Hepatocyte (in vitro differentiated cells): Measurements from ENCODE around the gene CRYBG3. TPM values are rescaled to one million over a fixed set of nuclear protein-coding genes. Genes with fewer than 3 reads are reported as not detected.
"Not testable (repeated sequence)": the region's sequence is repeated elsewhere in the genome, so short reads cannot be mapped to it uniquely, and the experiment has no call there.

Source experiments
- DNase-seq: peaks from one replicate; pipeline ENCODE4 v3.0.0-alpha.2; 2016; ENCODE audit warnings: low spot score
- H2AFZ ChIP-seq: fragments of 200-600 bp; sonication (generic); 2 replicates; pipeline ENCODE4 v1.6.0; 2016; ENCODE audit warnings: antibody characterized with exemption, mild to moderate bottlenecking
- H3K27ac ChIP-seq: fragments of 200-600 bp; sonication (generic); 2 replicates; pipeline ENCODE4 v1.5.1; 2016; ENCODE audit warnings: mild to moderate bottlenecking
- H3K27me3 ChIP-seq: fragments of 200-600 bp; sonication (generic); 2 replicates; pipeline ENCODE4 v1.6.1; 2016
- H3K36me3 ChIP-seq: fragments of 200-600 bp; sonication (generic); replicated peaks from 2 replicates; pipeline ENCODE4 v1.5.1; 2016; ENCODE audit warnings: low read depth; ENCODE audit not compliant: insufficient read depth
- H3K4me1 ChIP-seq: fragments of 200-600 bp; sonication (generic); 2 replicates; pipeline ENCODE4 v1.5.1; 2016; ENCODE audit warnings: mild to moderate bottlenecking, moderate library complexity; ENCODE audit not compliant: insufficient read depth
- H3K4me2 ChIP-seq: fragments of 200-600 bp; sonication (generic); 2 replicates; pipeline ENCODE4 v1.6.0; 2016
- H3K4me3 ChIP-seq: fragments of 200-600 bp; sonication (generic); 2 replicates; pipeline ENCODE4 v1.5.1; 2016; ENCODE audit warnings: mild to moderate bottlenecking
- H3K79me2 ChIP-seq: fragments of 200-600 bp; sonication (generic); 2 replicates; pipeline ENCODE4 v1.6.0; 2017; ENCODE audit warnings: mild to moderate bottlenecking
- H3K9me2 ChIP-seq: fragments of 200-600 bp; sonication (generic); replicated peaks from 2 replicates; pipeline ENCODE4 v1.6.0; 2017; ENCODE audit warnings: mild to moderate bottlenecking; ENCODE audit not compliant: insufficient read depth
- H3K9me3 ChIP-seq: fragments of 200-600 bp; sonication (generic); 2 replicates; pipeline ENCODE4 v1.5.1; 2016; ENCODE audit warnings: low read depth, mild to moderate bottlenecking
- H4K20me1 ChIP-seq: fragments of 200-600 bp; sonication (generic); 2 replicates; pipeline ENCODE4 v1.6.0; 2016; ENCODE audit warnings: mild to moderate bottlenecking; ENCODE audit not compliant: insufficient read depth, poor library complexity, severe bottlenecking
- EZH2 ChIP-seq: fragments of 200-600 bp; sonication (generic); IDR thresholded peaks from 2 replicates; pipeline ENCODE4 v1.6.1; 2016; ENCODE audit warnings: antibody characterized with exemption, mild to moderate bottlenecking, borderline replicate concordance
- EZH2phosphoT487 ChIP-seq: fragments of 200-600 bp; sonication (generic); IDR thresholded peaks from one replicate; pipeline ENCODE4 v1.6.1; 2018; ENCODE audit warnings: antibody characterized with exemption, mild to moderate bottlenecking, low read depth, moderate library complexity; ENCODE audit not compliant: unreplicated experiment, severe bottlenecking
- WGBS: methylation state at CpG from one replicate; pipeline ENCODE4 v1.1.6; 2016; ENCODE audit warnings: low lambda C conversion rate; ENCODE audit errors: missing lambda C conversion rate; 5-methylcytosine and 5-hydroxymethylcytosine counted together
- polyA plus RNA-seq: library from polyadenylated mRNA; unstranded; fragments of >200 nt; fragmentation: Nextera tagmentation; extraction: Ambion mirVana; gene quantifications from 2 replicates; pipeline ENCODE4 v1.2.1, GENCODE V29; 2016
- total RNA-seq: library from RNA; depleted of rRNA; stranded (reverse); fragments of >200 nt; gene quantifications from 2 replicates; pipeline ENCODE4 v1.2.3, GENCODE V29; 2014
- TF ChIP-seq, protein P1 (sequence below): fragments of 200-600 bp; sonication (generic); IDR thresholded peaks from 2 replicates; pipeline ENCODE4 v1.5.1; 2016; ENCODE audit warnings: antibody characterized with exemption, mild to moderate bottlenecking; ENCODE audit not compliant: poor library complexity

Gene CRYBG3
- total and polyA plus RNA-seq, 2 experiments from 2014 or later = 1.6 to 13.2 TPM

DNA sequence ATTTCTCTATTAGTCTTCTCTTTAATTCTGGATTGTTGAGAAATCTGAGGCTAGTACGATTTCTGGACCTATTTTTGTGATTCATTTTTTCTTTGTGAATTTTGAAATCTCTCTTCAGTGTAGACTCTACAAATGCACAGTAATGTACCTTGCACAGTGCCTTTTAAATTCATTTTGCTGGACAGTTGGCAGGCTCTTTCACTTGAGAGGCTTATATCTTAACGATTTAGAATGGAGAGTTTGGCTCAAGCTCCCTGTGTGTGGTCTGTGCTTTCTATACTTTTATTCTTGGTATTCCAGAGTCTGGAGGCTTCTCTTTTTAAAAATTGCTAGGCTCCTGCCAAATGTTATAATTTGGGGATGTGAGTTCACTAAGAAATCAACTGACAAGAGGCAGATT, 8.8 kb downstream of the CRYBG3 start:
- Histone ChIP-seq H3K9me3 (no peaks in the 10 kb centered on the region), H2AFZ (no peak overlapping the region), H4K20me1 (no peaks in the 10 kb centered on the region), H3K4me3 (no peak overlapping the region), H3K27ac (no peak overlapping the region), H3K27me3 (no peaks in the 10 kb centered on the region), H3K79me2 (peaks cover 42% of the 10 kb centered on the region), H3K4me1 (no peaks in the 10 kb centered on the region), H3K36me3 (no peaks in the 10 kb centered on the region), H3K9me2 (no peaks in the 10 kb centered on the region), H3K4me2 (no peak overlapping the region)
- TF ChIP-seq EZH2 = no peak
- TF ChIP-seq, protein P1, sequence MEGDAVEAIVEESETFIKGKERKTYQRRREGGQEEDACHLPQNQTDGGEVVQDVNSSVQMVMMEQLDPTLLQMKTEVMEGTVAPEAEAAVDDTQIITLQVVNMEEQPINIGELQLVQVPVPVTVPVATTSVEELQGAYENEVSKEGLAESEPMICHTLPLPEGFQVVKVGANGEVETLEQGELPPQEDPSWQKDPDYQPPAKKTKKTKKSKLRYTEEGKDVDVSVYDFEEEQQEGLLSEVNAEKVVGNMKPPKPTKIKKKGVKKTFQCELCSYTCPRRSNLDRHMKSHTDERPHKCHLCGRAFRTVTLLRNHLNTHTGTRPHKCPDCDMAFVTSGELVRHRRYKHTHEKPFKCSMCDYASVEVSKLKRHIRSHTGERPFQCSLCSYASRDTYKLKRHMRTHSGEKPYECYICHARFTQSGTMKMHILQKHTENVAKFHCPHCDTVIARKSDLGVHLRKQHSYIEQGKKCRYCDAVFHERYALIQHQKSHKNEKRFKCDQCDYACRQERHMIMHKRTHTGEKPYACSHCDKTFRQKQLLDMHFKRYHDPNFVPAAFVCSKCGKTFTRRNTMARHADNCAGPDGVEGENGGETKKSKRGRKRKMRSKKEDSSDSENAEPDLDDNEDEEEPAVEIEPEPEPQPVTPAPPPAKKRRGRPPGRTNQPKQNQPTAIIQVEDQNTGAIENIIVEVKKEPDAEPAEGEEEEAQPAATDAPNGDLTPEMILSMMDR = no peak
- no peak for TF ChIP-seq EZH2phosphoT487
- WGBS = 69% methylated on average over 2 of the region's 2 CpGs
- DNase-seq = no peak

DNA sequence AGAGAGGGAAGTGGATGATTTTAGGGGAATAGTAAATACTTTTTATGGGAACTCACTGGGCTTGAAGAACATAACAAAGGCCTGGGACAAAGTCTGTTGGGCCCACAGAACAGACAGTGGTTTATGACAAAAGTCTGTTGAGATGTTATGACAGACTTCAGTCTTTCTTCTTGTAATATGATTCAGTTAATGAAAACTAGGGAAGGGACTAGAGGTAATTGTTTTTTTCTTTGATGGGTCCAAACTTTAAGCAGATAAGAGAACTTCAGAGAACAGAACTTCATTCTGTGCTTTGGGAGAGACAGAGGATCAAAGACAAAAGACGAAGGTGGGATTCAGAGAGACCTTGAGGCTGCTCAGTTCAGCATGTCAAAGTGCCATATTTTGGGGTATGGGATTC, 9.3 kb downstream of the CRYBG3 start:
- Histone ChIP-seq H3K27ac (no peak overlapping the region), H3K27me3 (no peaks in the 10 kb centered on the region), H3K9me3 (no peaks in the 10 kb centered on the region), H3K4me3 (no peak overlapping the region), H3K4me2 (no peak overlapping the region), H3K4me1 (no peaks in the 10 kb centered on the region), H3K9me2 (no peaks in the 10 kb centered on the region), H4K20me1 (no peaks in the 10 kb centered on the region), H2AFZ (no peak overlapping the region), H3K36me3 (no peaks in the 10 kb centered on the region), H3K79me2 (peaks cover 38% of the 10 kb centered on the region)
- 85% methylated on average over 1 of the region's 1 CpG for WGBS
- TF ChIP-seq EZH2 (no peak), EZH2phosphoT487 (no peak)
- TF ChIP-seq, protein P1 = no peak
- no peak for DNase-seq

DNA sequence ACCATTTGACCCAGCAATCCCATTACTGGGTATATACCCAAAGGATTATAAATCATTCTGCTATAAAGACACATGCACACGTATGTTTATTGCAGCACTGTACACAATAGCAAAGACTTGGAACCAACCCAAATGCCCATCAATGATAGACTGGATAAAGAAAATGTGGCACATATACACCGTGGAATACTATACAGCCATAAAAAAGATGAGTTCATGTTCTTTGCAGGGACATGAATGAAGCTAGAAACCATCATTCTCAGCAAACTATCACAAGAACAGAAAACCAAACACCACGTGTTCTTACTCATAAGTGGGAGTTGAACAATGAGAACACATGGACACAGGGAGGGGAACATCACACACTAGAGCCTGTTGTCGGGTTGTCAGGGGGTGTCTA, 11.4 kb downstream of the CRYBG3 start:
- not testable (repeated sequence) for H3K4me3 ChIP-seq, H2AFZ ChIP-seq, H3K27me3 ChIP-seq, H3K9me2 ChIP-seq, DNase-seq, H4K20me1 ChIP-seq, H3K4me2 ChIP-seq, H3K27ac ChIP-seq, H3K9me3 ChIP-seq, H3K36me3 ChIP-seq, H3K4me1 ChIP-seq
- peaks cover 19% of the 10 kb centered on the region for H3K79me2 ChIP-seq
- 91% methylated on average over 4 of the region's 4 CpGs for WGBS

DNA sequence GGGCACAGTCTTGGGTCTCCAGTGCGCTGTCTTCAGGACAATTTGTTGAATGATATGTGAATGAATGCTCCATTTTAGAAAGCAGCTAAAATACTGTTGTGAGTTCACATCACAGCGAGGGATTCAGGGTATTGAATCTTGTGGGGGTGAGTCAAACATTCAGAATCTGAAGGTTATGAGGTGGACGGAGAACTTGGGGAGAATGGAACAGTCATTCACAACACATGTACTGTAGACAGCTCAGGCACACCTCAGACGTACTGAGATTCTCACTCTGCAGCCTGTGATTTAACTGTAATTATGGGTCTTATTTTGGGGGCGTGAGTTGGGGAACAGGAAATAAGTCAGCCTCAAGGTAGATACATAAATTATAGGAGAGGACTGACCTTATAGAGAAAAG, 13.9 kb downstream of the CRYBG3 start:
- Histone ChIP-seq H2AFZ (no peak overlapping the region), H3K4me1 (no peaks in the 10 kb centered on the region), H3K27ac (no peak overlapping the region), H3K9me3 (no peaks in the 10 kb centered on the region), H3K36me3 (no peaks in the 10 kb centered on the region), H4K20me1 (no peaks in the 10 kb centered on the region), H3K79me2 (peaks cover 7% of the 10 kb centered on the region), H3K4me2 (no peak overlapping the region), H3K9me2 (no peaks in the 10 kb centered on the region), H3K4me3 (no peak overlapping the region), H3K27me3 (no peaks in the 10 kb centered on the region)
- TF ChIP-seq EZH2phosphoT487 (no peak), EZH2 (no peak)
- 94% methylated on average over 5 of the region's 5 CpGs for WGBS
- no peak for DNase-seq

DNA sequence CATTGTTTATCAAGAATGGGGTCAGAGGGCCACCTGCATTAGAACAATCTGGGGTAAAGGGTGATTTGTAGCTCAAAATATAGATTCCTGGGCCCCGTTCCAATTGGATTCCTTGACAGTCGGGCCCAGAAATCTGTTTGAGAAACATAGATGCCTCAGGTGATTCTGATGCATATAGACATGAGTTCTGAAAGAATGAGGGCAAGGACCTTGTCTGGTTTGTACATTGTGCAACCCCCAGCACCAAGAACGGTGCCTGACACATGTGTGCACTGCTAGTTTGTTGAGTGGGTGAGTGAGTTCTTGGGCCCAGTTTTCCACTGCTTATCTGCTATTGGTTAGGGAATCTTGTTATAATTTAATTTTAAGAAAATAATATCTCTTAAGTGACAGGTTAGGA, 16.6 kb downstream of the CRYBG3 start:
- no peak overlapping the region for H3K27ac ChIP-seq
- no peak overlapping the region for H2AFZ ChIP-seq
- peaks cover 14% of the 10 kb centered on the region for H3K79me2 ChIP-seq
- DNase-seq = no peak
- H3K9me3 ChIP-seq = no peaks in the 10 kb centered on the region
- 66% methylated on average over 3 of the region's 3 CpGs for WGBS
- H3K4me3 ChIP-seq = no peak overlapping the region
- no peaks in the 10 kb centered on the region for H3K9me2 ChIP-seq
- H3K4me2 ChIP-seq = no peak overlapping the region
- no peaks in the 10 kb centered on the region for H3K27me3 ChIP-seq
- H3K36me3 ChIP-seq = no peaks in the 10 kb centered on the region
- TF ChIP-seq, protein P1 = no peak
- TF ChIP-seq EZH2phosphoT487 (no peak), EZH2 (no peak)
- H3K4me1 ChIP-seq = no peaks in the 10 kb centered on the region
- no peaks in the 10 kb centered on the region for H4K20me1 ChIP-seq
